Aorta (tissue), 5 donors: ENCODE results near the gene NDUFA5. TPM values are rescaled to one million over a fixed set of nuclear protein-coding genes. Genes with fewer than 3 reads are reported as not detected.
"Not testable (repeated sequence)": the region's sequence is repeated elsewhere in the genome, so short reads cannot be mapped to it uniquely, and the experiment has no call there.

ENCODE experiments used
- ATAC-seq: fragments of 200-7000 bp; cut with Tn5 transposase; one replicate; pipeline ENCODE4 v1.9.1; 2022; ENCODE audit warnings: moderate library complexity; ENCODE audit not compliant: low FRiP score
- DNase-seq, 2 donors: peaks; one replicate each; pipeline ENCODE4 v3.0.0-alpha.2; 2020
- H3K27ac ChIP-seq, 2 donors: one replicate each; pipeline ENCODE4 v1.5.1; 2013; ENCODE audit warnings: low read length in 2 of 2, mild to moderate bottlenecking in 2 of 2, moderate library complexity in 2 of 2, control low read depth in 1 of 2, inconsistent platforms in 1 of 2, low read depth in 1 of 2
- H3K27me3 ChIP-seq, 2 donors: one replicate each; pipeline ENCODE4 v1.6.1; 2013; ENCODE audit warnings: control low read depth in 1 of 2, low read length in 1 of 2, mild to moderate bottlenecking in 1 of 2, moderate library complexity in 1 of 2; ENCODE audit not compliant: insufficient read depth in 2 of 2, control insufficient read depth in 1 of 2
- H3K36me3 ChIP-seq, 2 donors: one replicate each; pipeline ENCODE4 v1.6.1; 2013; ENCODE audit warnings: control low read depth in 1 of 2, low read length in 1 of 2, mild to moderate bottlenecking in 1 of 2; ENCODE audit not compliant: insufficient read depth in 2 of 2, control insufficient read depth in 1 of 2
- H3K4me1 ChIP-seq, 2 donors: one replicate each; pipeline ENCODE4 v1.6.1; 2013; ENCODE audit warnings: low read length in 2 of 2, control low read depth in 1 of 2, mild to moderate bottlenecking in 1 of 2, moderate library complexity in 1 of 2; ENCODE audit not compliant: insufficient read depth in 2 of 2, control insufficient read depth in 1 of 2
- H3K4me3 ChIP-seq, 2 donors: one replicate each; pipeline ENCODE4 v1.5.1; 2013; ENCODE audit warnings: low read length in 2 of 2, control low read depth in 1 of 2, mild to moderate bottlenecking in 1 of 2
- H3K9me3 ChIP-seq: one replicate; pipeline ENCODE4 v1.6.1; 2013; ENCODE audit warnings: mild to moderate bottlenecking, low read length; ENCODE audit not compliant: control insufficient read depth
- WGBS, 2 donors: extraction: QIAGEN DNeasy Blood & Tissue Kit; methylation state at CpG; one replicate each; pipeline ENCODE4 v1.1.7; 2013; 5-methylcytosine and 5-hydroxymethylcytosine counted together
- intact Hi-C, 2 donors: fragments of 100-400 bp; cut with DNase I; formaldehyde crosslinking; loops; one replicate each; pipeline versions ENCODE4 v1.14.2 to v1.15.0; 2022
- polyA plus RNA-seq, 2 donors: library from polyadenylated mRNA; stranded (reverse); fragments of 200-250 nt; gene quantifications; one replicate each; pipeline ENCODE4 v1.2.3, GENCODE V29; 2013
- total RNA-seq, 2 donors: library from RNA; stranded (reverse); fragmentation: NEBNext Ultra II Directional; extraction: Animal tissue kit (Norgen Biotek cat#: 25700); gene quantifications; one replicate each; pipeline ENCODE4 v1.2.1, GENCODE V29; 2021
- donor health status: healthy with polysubstance abuse.
- donor health status: Bipolar disorder and iron deficiency.
- donor health status: DM: no; HTN: no; CAD: no.
- donor health status: DM: no; HTN: no; CAD: no.
- donor health status: DM: yes; HTN: yes; CAD: no.

Gene NDUFA5
- total and polyA plus RNA-seq, 4 donors = 51.1 to 138 (median 66.7) TPM

- DNase-seq, H3K4me1 ChIP-seq, H3K27ac ChIP-seq, ATAC-seq, H3K27me3 ChIP-seq, intact Hi-C loops, H3K4me3 ChIP-seq, H3K36me3 ChIP-seq, H3K9me3 ChIP-seq: not testable (repeated sequence)
These were observed 5.5 kb downstream of the NDUFA5 start for GRCh38 chr7:123552134-123552533.

- Histone ChIP-seq H3K4me3 (no peak overlapping the region), H3K4me1 (no peaks in the 10 kb centered on the region), H3K9me3 (no peaks in the 10 kb centered on the region), H3K36me3 (peaks cover 0 to 2% of the 10 kb centered on the region in 2 donors), H3K27ac (no peak overlapping the region), H3K27me3 (no peaks in the 10 kb centered on the region)
- WGBS, 2 donors = 41 to 49% methylated on average over 1 of the region's 1 CpG
- intact Hi-C loops = no loop called here
- ATAC-seq (no peak), DNase-seq (no peak)
These were observed 9.2 kb downstream of the NDUFA5 start for GRCh38 chr7:123548406-123548805.

GRCh38 chr7:123539871-123540270, 17.7 kb downstream of the NDUFA5 start:
- no peak overlapping the region for H3K4me3 ChIP-seq
- intact Hi-C loops = loop anchor here in 1 of 2 donors (10.0 kb wide), 1 partner anchor 1175 kb away; no protein-coding TSS in a partner anchor
- 61 to 63% methylated on average over 1 of the region's 1 CpG for WGBS, 2 donors
- no peaks in the 10 kb centered on the region for H3K4me1 ChIP-seq
- DNase-seq (no peak), ATAC-seq (no peak)
- no peak overlapping the region for H3K27ac ChIP-seq
- no peaks in the 10 kb centered on the region for H3K9me3 ChIP-seq
- H3K27me3 ChIP-seq = no peaks in the 10 kb centered on the region
- H3K36me3 ChIP-seq = no peaks in the 10 kb centered on the region

- no peaks in the 10 kb centered on the region for H3K27me3 ChIP-seq
- 97 to 100% methylated on average over 1 of the region's 1 CpG for WGBS, 2 donors
- no peaks in the 10 kb centered on the region for H3K9me3 ChIP-seq
- H3K4me1 ChIP-seq = no peaks in the 10 kb centered on the region
- intact Hi-C loops = loop anchor here in 1 of 2 donors (10.0 kb wide), 1 partner anchor 1176 kb away; no protein-coding TSS in a partner anchor
- H3K27ac ChIP-seq = no peak overlapping the region
- no peaks in the 10 kb centered on the region for H3K36me3 ChIP-seq
- no peak overlapping the region for H3K4me3 ChIP-seq
- ATAC-seq = no peak
- DNase-seq = no peak
These were observed 18.7 kb downstream of the NDUFA5 start for GRCh38 chr7:123538897-123539296.

- 57 to 60% methylated on average over 7 of the region's 7 CpGs for WGBS, 2 donors
- Histone ChIP-seq H3K9me3 (no peaks in the 10 kb centered on the region), H3K4me3 (no peak overlapping the region), H3K27me3 (no peaks in the 10 kb centered on the region), H3K4me1 (no peaks in the 10 kb centered on the region), H3K36me3 (no peaks in the 10 kb centered on the region), H3K27ac (no peak overlapping the region)
- DNase-seq (no peak), ATAC-seq (no peak)
- intact Hi-C loops = loop anchor here in 1 of 2 donors (10.0 kb wide), 1 partner anchor 1177 kb away; no protein-coding TSS in a partner anchor
These were observed 19.4 kb downstream of the NDUFA5 start for GRCh38 chr7:123538189-123538714.

- Histone ChIP-seq H3K4me3 (no peak overlapping the region), H3K4me1 (no peaks in the 10 kb centered on the region), H3K36me3 (no peaks in the 10 kb centered on the region), H3K27ac (no peak overlapping the region), H3K9me3 (no peaks in the 10 kb centered on the region), H3K27me3 (no peaks in the 10 kb centered on the region)
- DNase-seq (no peak), ATAC-seq (no peak)
- WGBS, 2 donors = 29 to 35% methylated on average over 3 of the region's 3 CpGs
- intact Hi-C loops = loop anchor here in 1 of 2 donors (2.0 to 10.0 kb wide), 2 partner anchors 44 to 1178 kb away; no protein-coding TSS in a partner anchor
These were observed 20.5 kb downstream of the NDUFA5 start for GRCh38 chr7:123537026-123537642.

GRCh38 chr7:123535517-123535916, 22.1 kb downstream of the NDUFA5 start:
- peak in 1 of 2 donors; percentile 42 for DNase-seq
- Histone ChIP-seq H3K27me3 (no peaks in the 10 kb centered on the region), H3K9me3 (no peaks in the 10 kb centered on the region), H3K4me3 (no peak overlapping the region), H3K4me1 (no peaks in the 10 kb centered on the region), H3K27ac (no peak overlapping the region), H3K36me3 (no peaks in the 10 kb centered on the region)
- 89 to 91% methylated on average over 12 of the region's 12 CpGs for WGBS, 2 donors
- no peak for ATAC-seq
- intact Hi-C loops = loop anchor here (2.0 to 10.0 kb wide), 2 partner anchors 21 to 1179 kb away; partner anchors contain the start of gene NDUFA5 (in 1 of the 2)

- ATAC-seq (peak; percentile 99), DNase-seq (peak; percentile 99 to 100)
- Histone ChIP-seq H3K9me3 (no peaks in the 10 kb centered on the region), H3K36me3 (no peaks in the 10 kb centered on the region), H3K4me3 (peak within 1 kb of the TSS; percentile 47 to 67), H3K4me1 (no peaks in the 10 kb centered on the region), H3K27ac (peak within 1 kb of the TSS in 1 of 2 donors; percentile 49), H3K27me3 (no peaks in the 10 kb centered on the region)
- intact Hi-C loops = loop anchor here (2.0 to 10.0 kb wide), 2 partner anchors 22 to 1180 kb away; partner anchors contain the start of gene NDUFA5 (in 1 of the 2)
- WGBS, 2 donors = 1% methylated on average over 53 to 54 of the region's 54 CpGs
These were observed 23.0 kb downstream of the NDUFA5 start, which contains the start of gene IQUB for GRCh38 chr7:123534383-123535260. IQUB (minus strand) TSS chr7:123534595; CDS start chr7:123512340, 22,255 bp downstream.
